Esophagus muscularis mucosa (tissue), 4 donors: Measurements from ENCODE around the gene ABR. TPM values are rescaled to one million over a fixed set of nuclear protein-coding genes. Genes with fewer than 3 reads are reported as not detected.
"Not testable (repeated sequence)": the region's sequence is repeated elsewhere in the genome, so short reads cannot be mapped to it uniquely, and the experiment has no call there.

Source experiments
- DNase-seq: peaks from one replicate; pipeline ENCODE4 v3.0.0-alpha.2; 2017; ENCODE audit errors: extremely low spot score
- H3K27ac ChIP-seq, 4 donors: fragments of 200-600 bp; sonication (generic); replicated peaks in 1 of 4; 1 replicate in 3 of 4; 2 replicates in 1 of 4; pipeline ENCODE4 v1.5.1; 2016 to 2019; ENCODE audit warnings: mild to moderate bottlenecking in 1 of 4
- H3K27me3 ChIP-seq, 4 donors: fragments of 200-600 bp; sonication (generic); one replicate each; pipeline versions ENCODE4 v1.5.1 to v1.6.0; 2016 to 2019
- H3K36me3 ChIP-seq, 4 donors: fragments of 200-600 bp; sonication (generic); one replicate each; pipeline ENCODE4 v1.5.1; 2016 to 2019
- H3K4me1 ChIP-seq, 4 donors: fragments of 200-600 bp; sonication (generic); one replicate each; pipeline ENCODE4 v1.5.1; 2016 to 2019
- H3K4me3 ChIP-seq, 4 donors: fragments of 200-600 bp; sonication (generic); 1 replicate in 2 of 4; 2 replicates in 2 of 4; pipeline ENCODE4 v1.5.1; 2016 to 2019; ENCODE audit warnings: mild to moderate bottlenecking in 4 of 4, moderate library complexity in 1 of 4
- H3K9me3 ChIP-seq, 4 donors: fragments of 200-600 bp; sonication (generic); 1 replicate in 3 of 4; 2 replicates in 1 of 4; pipeline ENCODE4 v1.5.1; 2016 to 2019
- EP300 ChIP-seq: sonication (generic); formaldehyde crosslinking; IDR thresholded peaks from one replicate; pipeline ENCODE4 v1.6.1; 2017; ENCODE audit warnings: antibody characterized with exemption
- POLR2A ChIP-seq: fragments of 450-650 bp; IDR thresholded peaks from one replicate; pipeline ENCODE4 v1.6.1; 2017; ENCODE audit warnings: antibody characterized with exemption, moderate library complexity, mild to moderate bottlenecking, low read depth
- POLR2AphosphoS5 ChIP-seq, 2 donors: sonication (generic); formaldehyde crosslinking; IDR thresholded peaks; one replicate each; pipeline ENCODE4 v1.6.1; 2017; ENCODE audit warnings: antibody characterized with exemption in 2 of 2
- WGBS: methylation state at CpG from one replicate; pipeline ENCODE4 v1.1.5; 2018; 5-methylcytosine and 5-hydroxymethylcytosine counted together
- intact Hi-C: fragments of 100-400 bp; cut with DNase I; formaldehyde crosslinking; loops from one replicate; pipeline ENCODE4 v1.15.1; 2023
- total RNA-seq, 4 donors: library from RNA; depleted of rRNA; stranded (reverse); fragments of >200 nt; gene quantifications; one replicate each; pipeline versions ENCODE4 v1.1.0 to v1.2.1, GENCODE V29; 2016
- TF ChIP-seq, protein P1 (sequence below), 3 experiments: fragments of 200-600 bp in 2 of 3; fragments of 450-650 bp in 1 of 3; sonication (generic) in 2 of 3; IDR thresholded peaks; one replicate each; pipeline ENCODE4 v1.5.1; 2017 to 2019; ENCODE audit warnings: antibody characterized with exemption in 3 of 3, mild to moderate bottlenecking in 2 of 3, moderate library complexity in 1 of 3

The ABR gene
- total RNA-seq, 4 donors from 2014 or later: 98.4 to 142 (median 114) TPM

DNA sequence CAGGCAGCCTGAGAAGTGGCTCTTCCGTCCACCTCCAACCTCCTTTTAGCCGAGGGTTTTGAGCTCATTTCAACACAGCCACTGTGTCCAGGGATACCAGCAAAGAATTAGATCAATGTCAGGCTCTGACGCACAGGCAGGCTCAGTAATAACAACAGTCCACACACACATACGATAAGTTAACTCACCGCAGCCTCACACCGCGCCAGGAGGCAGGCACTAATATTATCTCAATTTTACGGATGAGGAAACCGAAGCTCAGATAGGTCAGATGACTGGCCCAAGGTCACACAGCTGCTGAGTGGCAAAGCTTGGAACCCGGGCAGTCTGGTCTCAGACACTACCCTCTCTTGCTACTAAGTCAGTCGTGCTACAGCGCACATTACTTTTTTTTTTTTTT, 22.9 kb downstream of the ABR start:
- Histone ChIP-seq H3K36me3 (peaks cover 0 to 24% (median 19%) of the 10 kb centered on the region in 4 donors), H3K4me3 (no peak overlapping the region), H3K27ac (no peak overlapping the region), H3K9me3 (no peaks in the 10 kb centered on the region), H3K4me1 (peaks cover 7 to 14% (median 8%) of the 10 kb centered on the region in 4 donors), H3K27me3 (no peaks in the 10 kb centered on the region)
- WGBS: 96% methylated on average over 12 of the region's 12 CpGs
- DNase-seq: no peak
- intact Hi-C loops: no loop called here
- TF ChIP-seq, protein P1, sequence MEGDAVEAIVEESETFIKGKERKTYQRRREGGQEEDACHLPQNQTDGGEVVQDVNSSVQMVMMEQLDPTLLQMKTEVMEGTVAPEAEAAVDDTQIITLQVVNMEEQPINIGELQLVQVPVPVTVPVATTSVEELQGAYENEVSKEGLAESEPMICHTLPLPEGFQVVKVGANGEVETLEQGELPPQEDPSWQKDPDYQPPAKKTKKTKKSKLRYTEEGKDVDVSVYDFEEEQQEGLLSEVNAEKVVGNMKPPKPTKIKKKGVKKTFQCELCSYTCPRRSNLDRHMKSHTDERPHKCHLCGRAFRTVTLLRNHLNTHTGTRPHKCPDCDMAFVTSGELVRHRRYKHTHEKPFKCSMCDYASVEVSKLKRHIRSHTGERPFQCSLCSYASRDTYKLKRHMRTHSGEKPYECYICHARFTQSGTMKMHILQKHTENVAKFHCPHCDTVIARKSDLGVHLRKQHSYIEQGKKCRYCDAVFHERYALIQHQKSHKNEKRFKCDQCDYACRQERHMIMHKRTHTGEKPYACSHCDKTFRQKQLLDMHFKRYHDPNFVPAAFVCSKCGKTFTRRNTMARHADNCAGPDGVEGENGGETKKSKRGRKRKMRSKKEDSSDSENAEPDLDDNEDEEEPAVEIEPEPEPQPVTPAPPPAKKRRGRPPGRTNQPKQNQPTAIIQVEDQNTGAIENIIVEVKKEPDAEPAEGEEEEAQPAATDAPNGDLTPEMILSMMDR (IDR thresholded peaks at IDR 0.05): no peak
- no peak for TF ChIP-seq POLR2A
- TF ChIP-seq EP300: no peak
- no peak for TF ChIP-seq POLR2AphosphoS5 (IDR thresholded peaks at IDR 0.05)

DNA sequence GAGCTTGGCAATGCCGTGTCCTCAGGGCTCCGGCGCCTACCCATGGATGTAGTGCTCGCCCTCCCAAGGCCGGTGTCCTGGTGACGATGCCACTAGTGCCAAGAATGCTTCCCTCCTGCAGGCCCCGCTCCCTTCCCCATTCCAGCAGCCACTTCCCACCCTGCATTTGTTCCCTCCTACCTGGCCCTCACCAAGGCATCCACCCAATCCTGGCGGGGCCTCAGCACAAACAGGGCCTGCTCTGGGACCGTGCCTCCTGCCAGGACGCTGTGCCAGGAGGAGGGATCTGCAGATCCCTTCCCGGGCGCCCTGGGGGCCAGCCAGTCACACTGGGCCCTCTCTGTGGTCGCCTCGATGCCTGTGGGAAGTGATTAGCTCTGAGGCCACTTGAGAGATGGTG, 25.1 kb downstream of the ABR start:
- TF ChIP-seq POLR2AphosphoS5 (IDR thresholded peaks at IDR 0.05): no peak
- TF ChIP-seq, protein P1 (IDR thresholded peaks at IDR 0.05): no peak
- TF ChIP-seq EP300: no peak
- no peak for TF ChIP-seq POLR2A
- WGBS: 75% methylated on average over 6 of the region's 14 CpGs
- no peak for DNase-seq
- Histone ChIP-seq H3K4me1 (peaks cover 7 to 27% (median 11%) of the 10 kb centered on the region in 4 donors), H3K9me3 (no peaks in the 10 kb centered on the region), H3K4me3 (no peak overlapping the region), H3K27ac (no peak overlapping the region), H3K36me3 (peaks cover 0 to 35% (median 22%) of the 10 kb centered on the region in 4 donors), H3K27me3 (no peaks in the 10 kb centered on the region)
- intact Hi-C loops: no loop called here

DNA sequence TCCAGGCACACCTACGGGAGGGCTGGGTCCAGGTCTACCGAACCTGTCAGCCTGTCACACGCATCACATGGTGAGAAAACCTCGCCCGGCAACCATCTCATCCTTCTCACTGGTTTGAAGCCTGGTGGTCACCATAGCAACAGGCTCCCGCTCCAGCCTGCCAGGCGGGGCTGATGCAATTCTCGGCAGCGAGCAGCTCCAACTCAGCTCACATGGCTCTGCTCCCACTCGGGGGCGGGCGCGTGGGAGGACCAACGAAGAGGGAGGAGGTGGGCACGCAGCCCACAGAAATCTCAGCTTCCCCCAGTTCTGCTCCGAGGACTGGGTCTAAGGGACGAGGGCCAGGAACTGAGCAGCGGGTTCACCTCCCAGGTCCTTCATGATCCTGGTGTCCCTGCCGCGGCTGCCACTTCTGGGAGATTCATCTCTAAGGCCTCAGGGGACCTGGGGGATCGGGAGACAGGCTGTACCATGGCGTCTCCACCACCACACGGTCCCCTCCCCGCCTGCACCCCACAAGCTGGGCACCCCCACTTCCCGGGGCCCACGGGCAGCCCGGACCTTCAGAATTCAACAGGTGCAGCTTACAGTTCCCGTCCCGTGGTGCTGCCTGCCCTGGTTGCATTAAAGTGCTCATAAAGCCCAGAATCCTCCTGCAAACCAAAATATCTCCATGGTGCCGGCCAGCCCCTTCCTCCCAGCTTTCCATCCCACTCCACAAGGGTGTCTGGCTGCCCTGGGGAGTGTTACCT, 25.8 kb downstream of the ABR start:
- H3K9me3 ChIP-seq: no peaks in the 10 kb centered on the region
- TF ChIP-seq POLR2AphosphoS5 (IDR thresholded peaks at IDR 0.05) (no peak), POLR2A (no peak), EP300 (no peak)
- TF ChIP-seq, protein P1 (IDR thresholded peaks at IDR 0.05): no peak
- peaks cover 7 to 27% (median 11%) of the 10 kb centered on the region in 4 donors for H3K4me1 ChIP-seq
- intact Hi-C loops: no loop called here
- H3K27ac ChIP-seq: no peak overlapping the region
- DNase-seq: no peak
- no peak overlapping the region for H3K4me3 ChIP-seq
- WGBS: 37% methylated on average over 21 of the region's 30 CpGs
- no peaks in the 10 kb centered on the region for H3K27me3 ChIP-seq
- peaks cover 0 to 35% (median 20%) of the 10 kb centered on the region in 4 donors for H3K36me3 ChIP-seq

DNA sequence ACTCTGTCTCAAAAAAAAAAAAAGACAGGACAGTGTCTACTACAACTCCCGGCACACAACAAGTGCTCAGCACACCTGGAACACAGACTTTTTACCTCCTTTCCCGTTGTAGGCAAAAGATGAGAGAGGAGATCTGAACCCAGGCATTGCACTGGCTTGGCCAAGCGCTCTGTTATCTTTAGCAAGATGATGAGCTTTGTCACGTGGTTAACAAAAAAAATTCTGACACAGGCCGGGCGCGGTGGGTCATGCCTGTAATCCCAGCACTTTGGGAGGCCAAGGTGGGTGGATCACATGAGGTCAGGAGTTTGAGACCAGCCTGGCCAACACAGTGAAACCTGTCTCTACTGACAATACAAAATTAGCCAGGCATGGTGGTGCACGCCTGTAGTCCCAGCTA, 27.2 kb downstream of the ABR start:
- H3K9me3 ChIP-seq, H3K27me3 ChIP-seq, intact Hi-C loops, H3K4me3 ChIP-seq, H3K27ac ChIP-seq, DNase-seq: not testable (repeated sequence)
- H3K4me1 ChIP-seq: peaks cover 10 to 27% (median 16%) of the 10 kb centered on the region in 4 donors
- H3K36me3 ChIP-seq: peaks cover 0 to 22% (median 18%) of the 10 kb centered on the region in 4 donors
- 92% methylated on average over 8 of the region's 8 CpGs for WGBS

DNA sequence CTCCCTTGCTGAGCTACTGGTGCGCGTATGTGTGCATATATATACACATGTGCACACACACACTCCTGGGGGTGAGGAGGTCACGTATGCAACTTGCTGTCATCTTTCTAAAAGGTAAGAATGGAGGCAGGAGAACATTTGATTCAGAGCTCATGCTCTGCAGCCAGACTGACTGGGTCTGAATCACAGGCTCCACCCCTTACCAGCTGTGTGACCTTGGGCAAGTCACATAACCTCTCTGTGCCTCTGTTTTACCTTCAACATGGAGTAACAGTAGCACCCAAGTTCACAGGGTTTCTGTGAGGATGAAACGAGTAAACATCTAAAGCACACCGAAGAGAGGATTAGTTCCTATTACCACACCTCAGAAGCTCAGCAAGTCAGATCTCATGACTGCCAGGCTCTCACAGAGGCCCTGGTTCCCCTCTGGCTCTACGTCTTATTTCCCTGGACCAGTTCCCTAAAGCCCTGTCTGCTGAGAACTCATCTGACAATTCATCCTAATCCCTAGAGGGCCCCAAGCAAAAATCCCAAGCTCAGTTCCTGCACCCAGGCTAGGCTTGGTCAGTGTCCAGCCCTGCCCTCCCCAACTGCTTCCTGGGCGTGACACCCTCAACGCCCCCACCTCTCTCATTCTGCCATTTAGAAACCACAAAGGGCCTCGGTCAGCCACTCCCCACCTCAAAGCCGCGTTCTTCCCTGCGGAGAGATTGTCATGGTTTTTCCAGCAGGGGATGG, 28.7 kb downstream of the ABR start:
- Histone ChIP-seq H3K36me3 (peaks cover 0 to 15% (median 13%) of the 10 kb centered on the region in 4 donors), H3K27ac (no peak overlapping the region), H3K27me3 (no peaks in the 10 kb centered on the region), H3K4me1 (peaks cover 13 to 27% (median 18%) of the 10 kb centered on the region in 4 donors), H3K4me3 (no peak overlapping the region), H3K9me3 (no peaks in the 10 kb centered on the region)
- intact Hi-C loops: no loop called here
- DNase-seq: no peak
- WGBS: 87% methylated on average over 9 of the region's 12 CpGs
- TF ChIP-seq POLR2A (no peak), POLR2AphosphoS5 (IDR thresholded peaks at IDR 0.05) (no peak), EP300 (no peak)
- TF ChIP-seq, protein P1 (IDR thresholded peaks at IDR 0.05): no peak
